HG02840 (cell line): ENCODE measurements around the gene SLC6A20.

Experiments
- ATAC-seq: cut with Tn5 transposase; IDR thresholded peaks from one replicate; pipeline ENCODE4 v1.9.1; 2021; ENCODE audit warnings: mild to moderate bottlenecking, moderate library complexity, moderate number of reproducible peaks; ENCODE audit not compliant: unreplicated experiment, low FRiP score

Gene SLC6A20

GRCh38 chr3:45781271-45781670, 15.1 kb downstream of the SLC6A20 start:
- ATAC-seq: no peak

GRCh38 chr3:45779746-45780735, 16.3 kb downstream of the SLC6A20 start:
- ATAC-seq: no peak

- ATAC-seq: no peak
Measured at GRCh38 chr3:45778761-45779201, 17.6 kb downstream of the SLC6A20 start.

- ATAC-seq: no peak
Measured at GRCh38 chr3:45777746-45778386, 18.5 kb downstream of the SLC6A20 start.

- ATAC-seq: no peak
Measured at GRCh38 chr3:45777111-45777745, 19.1 kb downstream of the SLC6A20 start.

GRCh38 chr3:45776611-45777010, 19.7 kb downstream of the SLC6A20 start:
- ATAC-seq: no peak

- ATAC-seq: no peak
Measured at GRCh38 chr3:45776301-45776595, 20.1 kb downstream of the SLC6A20 start.

GRCh38 chr3:45775571-45776300, 20.6 kb downstream of the SLC6A20 start:
- ATAC-seq: no peak

- ATAC-seq: no peak
Measured at GRCh38 chr3:45774581-45775521, 21.5 kb downstream of the SLC6A20 start.

GRCh38 chr3:45773714-45774449, 22.5 kb downstream of the SLC6A20 start:
- no peak for ATAC-seq

GRCh38 chr3:45773072-45773471, 23.3 kb downstream of the SLC6A20 start:
- ATAC-seq: no peak

GRCh38 chr3:45772341-45773035, 23.8 kb downstream of the SLC6A20 start:
- no peak for ATAC-seq

- ATAC-seq: no peak
Measured at GRCh38 chr3:45771831-45772230, 24.5 kb downstream of the SLC6A20 start.

GRCh38 chr3:45771166-45771775, 25.1 kb downstream of the SLC6A20 start:
- no peak for ATAC-seq

GRCh38 chr3:45765958-45766357, 30.4 kb downstream of the SLC6A20 start:
- ATAC-seq: no peak

- no peak for ATAC-seq
Measured at GRCh38 chr3:45765266-45765851, 31.0 kb downstream of the SLC6A20 start.

- ATAC-seq: no peak
Measured at GRCh38 chr3:45763303-45763675, 33.0 kb downstream of the SLC6A20 start.
